Measurements from ENCODE around the gene GALNT3. TPM values are rescaled to one million over a fixed set of nuclear protein-coding genes. Genes with fewer than 3 reads are reported as not detected.

GALNT3 gene
- 1.2 and 3.0 TPM in 2 replicates for total RNA-seq

DNA sequence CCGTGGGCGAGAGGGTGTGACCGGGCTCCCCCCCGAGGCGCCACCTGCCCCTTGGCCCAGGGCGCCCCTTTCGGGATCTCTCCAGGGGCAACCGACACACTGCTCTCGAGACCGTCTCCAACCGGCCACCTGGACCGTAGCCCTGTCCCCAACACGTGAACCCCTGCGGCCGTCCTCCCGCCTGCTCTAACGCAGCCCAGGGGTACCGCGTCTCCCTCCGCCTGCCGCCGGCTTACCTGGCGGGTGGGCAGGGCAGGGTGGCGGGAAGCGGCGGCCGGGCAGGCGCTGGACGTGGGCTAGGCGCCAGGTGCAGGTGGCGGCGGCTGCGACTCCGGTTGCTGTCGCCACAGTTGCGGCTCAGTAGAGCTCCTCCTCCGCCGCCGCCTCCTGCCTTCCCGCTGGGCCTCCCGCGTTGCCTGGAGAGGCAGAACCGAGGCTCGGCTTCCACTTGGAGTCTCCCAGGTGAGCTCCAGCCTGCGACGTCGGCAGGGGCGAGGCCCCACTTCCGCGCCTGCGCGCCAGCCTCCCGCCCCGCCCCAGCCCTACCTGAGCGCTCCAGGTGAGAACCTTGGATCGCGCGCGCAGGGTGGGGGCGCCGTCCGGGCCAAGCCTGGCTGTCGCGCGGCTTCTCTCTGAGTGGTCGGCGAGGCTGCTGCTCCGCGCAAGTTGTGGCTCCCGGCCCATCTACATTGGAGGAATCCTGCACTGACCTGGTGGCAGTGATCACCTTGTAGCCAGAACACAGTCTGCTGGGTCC is at the start of gene GALNT3:
Gene GALNT3 (minus strand): TSS at position 469 of the 757 bp plus-strand sequence. CDS start 23,547 bp downstream, outside the sequence.

Other genes starting within 250 kb of the GALNT3 start
- 26.8 and 28.7 TPM in 2 replicates for gene TTC21B, start 159.5 kb upstream of the GALNT3 start, total RNA-seq

All from articular chondrocyte of knee joint (primary cell).